ENCODE data around the gene SPEN. TPM values are rescaled to one million over a fixed set of nuclear protein-coding genes. Genes with fewer than 3 reads are reported as not detected.
"Not testable (repeated sequence)": the region's sequence is repeated elsewhere in the genome, so short reads cannot be mapped to it uniquely, and the experiment has no call there.

The SPEN gene
- polyA plus RNA-seq, 3 donors from 2014 or later = 1.2 to 46.0 (median 6.0) TPM

DNA sequence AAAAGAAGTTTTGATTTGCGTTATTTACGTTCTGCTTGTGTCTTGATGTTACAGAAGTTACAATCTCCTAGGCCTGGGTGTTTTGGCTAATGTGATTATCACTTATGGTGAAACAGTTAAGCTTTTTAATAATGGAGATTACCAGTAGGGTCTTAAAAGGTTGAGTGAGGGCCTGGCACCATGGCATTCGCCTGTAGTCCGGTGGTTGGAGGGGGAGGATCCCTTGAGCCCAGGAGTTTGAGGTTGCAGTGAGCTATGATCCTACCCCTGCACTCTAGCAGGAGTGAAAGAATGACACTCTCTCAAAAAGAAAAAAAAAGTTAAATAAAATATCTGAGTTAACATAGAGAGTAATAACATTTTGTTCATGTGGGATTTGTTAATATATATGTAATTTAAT lies 8.8 kb upstream of the SPEN start:
- Mint-ChIP-seq H3K27ac (peak overlapping the region in 3 of 6 donors; percentile 55 to 67 (median 62)), H3K27me3 (ENCODE audit: low read depth in 3 of 3) (peaks cover 25 to 35% (median 29%) of the 10 kb centered on the region in 3 donors), H3K36me3 (no peaks in the 10 kb centered on the region), H3K4me3 (peak overlapping the region in 1 of 5 donors; percentile 7), H3K9me3 (no peaks in the 10 kb centered on the region), H3K4me1 (peaks cover 21 to 33% of the 10 kb centered on the region in 2 donors)
- DNase-seq = no peak

DNA sequence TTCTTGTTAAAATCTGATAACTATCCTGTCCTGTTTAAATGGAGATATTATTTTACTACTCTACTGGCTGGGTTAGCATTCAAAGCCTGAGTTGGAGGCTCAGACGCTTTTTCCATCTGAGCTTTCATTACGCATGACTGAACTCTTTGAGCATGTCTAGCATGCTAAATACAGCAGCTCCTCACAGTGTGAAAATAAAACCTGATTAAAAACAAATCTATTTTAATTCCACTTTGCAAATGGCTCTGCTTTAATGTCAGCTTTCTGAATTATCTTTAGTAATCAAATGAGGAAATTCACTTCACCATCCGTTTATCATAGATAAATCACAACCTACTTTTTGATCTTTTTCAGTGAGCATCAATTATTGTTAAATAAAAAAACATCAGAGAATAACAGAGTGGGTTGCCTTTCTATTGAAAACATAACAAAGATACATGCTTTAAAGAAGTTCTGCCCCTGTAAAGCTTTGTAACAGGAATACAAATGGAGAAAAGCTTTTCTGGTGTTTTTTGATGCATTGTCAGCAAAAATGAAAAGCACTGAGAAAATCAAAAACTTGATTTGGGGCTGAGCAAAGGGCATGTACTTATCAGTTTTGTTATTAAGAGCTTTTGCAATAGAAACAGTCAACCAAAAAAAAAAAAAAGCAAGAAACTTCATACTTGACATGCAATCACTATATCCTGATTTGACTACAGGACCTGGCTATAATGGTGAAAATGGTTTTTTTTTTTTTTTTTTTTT lies 3.5 kb upstream of the SPEN start:
- H3K27me3 Mint-ChIP-seq (ENCODE audit: low read depth in 3 of 3) = peaks cover 6 to 9% (median 8%) of the 10 kb centered on the region in 3 donors

DNA sequence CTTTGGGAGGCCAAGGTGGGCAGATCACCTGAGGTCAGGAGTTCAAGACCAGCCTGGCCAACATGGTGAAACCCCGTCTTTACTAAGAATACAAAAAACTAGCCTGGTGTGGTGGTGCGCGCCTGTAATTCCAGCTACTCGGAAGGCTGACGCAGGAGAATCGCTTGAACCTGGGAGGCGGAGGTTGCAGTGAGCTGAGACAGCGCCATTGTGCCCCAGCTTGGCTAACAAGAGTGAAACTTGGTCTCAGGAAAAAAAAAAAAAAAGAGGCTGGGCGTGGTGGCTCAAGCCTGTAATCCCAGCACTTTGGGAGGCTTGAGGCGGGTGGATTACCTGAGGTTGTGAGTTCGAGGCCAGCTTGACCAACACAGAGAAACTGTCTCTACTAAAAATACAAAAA lies 1.5 kb upstream of the SPEN start:
- peaks cover 3 to 13% (median 9%) of the 10 kb centered on the region in 3 donors for H3K27me3 Mint-ChIP-seq (ENCODE audit: low read depth in 3 of 3)
- DNase-seq, H3K36me3 Mint-ChIP-seq, H3K9me3 Mint-ChIP-seq: not testable (repeated sequence)
- peak overlapping the region; percentile 48 to 95 (median 93) for H3K4me3 Mint-ChIP-seq
- H3K4me1 Mint-ChIP-seq = peaks cover 37 to 42% of the 10 kb centered on the region in 2 donors
- H3K27ac Mint-ChIP-seq = peak overlapping the region; percentile 57 to 97 (median 83)

More for the DNA sequence above, 3.5 kb upstream of the SPEN start:
- no peaks in the 10 kb centered on the region for H3K36me3 Mint-ChIP-seq
- no peak for DNase-seq
- no peak overlapping the region for H3K27ac Mint-ChIP-seq
- no peaks in the 10 kb centered on the region for H3K9me3 Mint-ChIP-seq
- H3K4me1 Mint-ChIP-seq = peaks cover 18 to 22% of the 10 kb centered on the region in 2 donors
- H3K4me3 Mint-ChIP-seq = no peak overlapping the region

DNA sequence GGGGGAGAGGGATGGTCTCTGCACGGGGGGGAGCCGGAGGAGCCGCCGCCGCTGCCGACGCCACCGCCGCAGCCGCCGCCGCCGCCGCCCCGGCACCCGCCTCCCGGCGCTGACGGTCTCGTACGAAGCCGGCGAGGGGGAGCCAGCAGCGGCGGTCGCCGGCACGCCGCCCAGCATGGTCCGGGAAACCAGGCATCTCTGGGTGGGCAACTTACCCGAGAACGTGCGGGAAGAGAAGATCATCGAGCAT lies 311 bp downstream of the SPEN start:
- H3K4me1 Mint-ChIP-seq = peaks cover 46 to 60% of the 10 kb centered on the region in 2 donors

DNA sequence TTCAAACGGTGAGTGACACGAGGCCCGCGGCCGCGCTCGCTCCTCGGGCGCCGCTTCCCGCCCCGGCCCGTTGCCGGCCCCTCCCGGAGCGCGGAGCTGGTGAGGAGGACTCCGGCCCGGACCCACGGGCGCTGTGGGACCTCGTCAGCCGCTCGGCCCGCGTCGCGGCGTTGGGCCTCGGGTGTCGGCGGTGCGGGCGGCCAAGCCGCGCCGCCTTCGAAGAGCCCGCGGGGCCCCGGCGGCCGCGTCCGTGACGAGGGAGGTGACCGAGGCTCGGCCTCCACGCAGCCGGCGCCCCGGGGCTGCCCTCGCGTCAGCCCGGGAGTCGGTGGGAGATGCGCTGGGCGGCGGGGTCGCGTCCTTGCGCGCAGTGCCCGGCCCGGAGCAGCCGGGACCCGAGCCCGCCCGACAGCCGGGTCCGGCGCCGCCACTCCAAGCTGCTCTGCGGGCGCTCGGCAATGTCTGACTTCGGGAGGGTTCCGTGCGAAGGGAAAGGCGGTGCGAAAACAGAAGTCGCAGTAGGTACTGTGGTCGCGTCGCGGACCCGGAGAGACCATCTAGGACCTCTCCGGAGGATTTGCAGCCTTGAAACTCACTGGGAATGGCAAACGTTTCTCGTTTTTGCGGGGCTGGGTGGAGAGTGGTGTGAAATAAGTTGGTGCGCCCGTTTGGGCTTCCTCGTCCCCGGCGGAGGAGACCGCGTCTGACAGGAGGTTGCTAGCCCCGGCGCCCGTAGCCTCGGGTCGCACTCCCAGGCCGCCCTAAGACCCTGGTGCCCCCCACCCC lies 829 bp downstream of the SPEN start:
- H3K4me1 Mint-ChIP-seq = peaks cover 46 to 60% of the 10 kb centered on the region in 2 donors
- no peaks in the 10 kb centered on the region for H3K36me3 Mint-ChIP-seq
- H3K27me3 Mint-ChIP-seq (ENCODE audit: low read depth in 3 of 3) = peaks cover 3 to 13% (median 9%) of the 10 kb centered on the region in 3 donors
- no peaks in the 10 kb centered on the region for H3K9me3 Mint-ChIP-seq
- peak overlapping the region; percentile 93 to 98 (median 96) for H3K27ac Mint-ChIP-seq
- peak; percentile 50 to 60 (median 57) for DNase-seq
- peak overlapping the region; percentile 92 to 99 (median 97) for H3K4me3 Mint-ChIP-seq

More for the DNA sequence above, 311 bp downstream of the SPEN start:
- Mint-ChIP-seq H3K27me3 (ENCODE audit: low read depth in 3 of 3) (peaks cover 3 to 13% (median 9%) of the 10 kb centered on the region in 3 donors), H3K9me3 (no peaks in the 10 kb centered on the region), H3K36me3 (no peaks in the 10 kb centered on the region), H3K4me3 (peak overlapping the region; percentile 92 to 95 (median 94)), H3K27ac (peak overlapping the region; percentile 66 to 97 (median 78))
- no peak for DNase-seq

DNA sequence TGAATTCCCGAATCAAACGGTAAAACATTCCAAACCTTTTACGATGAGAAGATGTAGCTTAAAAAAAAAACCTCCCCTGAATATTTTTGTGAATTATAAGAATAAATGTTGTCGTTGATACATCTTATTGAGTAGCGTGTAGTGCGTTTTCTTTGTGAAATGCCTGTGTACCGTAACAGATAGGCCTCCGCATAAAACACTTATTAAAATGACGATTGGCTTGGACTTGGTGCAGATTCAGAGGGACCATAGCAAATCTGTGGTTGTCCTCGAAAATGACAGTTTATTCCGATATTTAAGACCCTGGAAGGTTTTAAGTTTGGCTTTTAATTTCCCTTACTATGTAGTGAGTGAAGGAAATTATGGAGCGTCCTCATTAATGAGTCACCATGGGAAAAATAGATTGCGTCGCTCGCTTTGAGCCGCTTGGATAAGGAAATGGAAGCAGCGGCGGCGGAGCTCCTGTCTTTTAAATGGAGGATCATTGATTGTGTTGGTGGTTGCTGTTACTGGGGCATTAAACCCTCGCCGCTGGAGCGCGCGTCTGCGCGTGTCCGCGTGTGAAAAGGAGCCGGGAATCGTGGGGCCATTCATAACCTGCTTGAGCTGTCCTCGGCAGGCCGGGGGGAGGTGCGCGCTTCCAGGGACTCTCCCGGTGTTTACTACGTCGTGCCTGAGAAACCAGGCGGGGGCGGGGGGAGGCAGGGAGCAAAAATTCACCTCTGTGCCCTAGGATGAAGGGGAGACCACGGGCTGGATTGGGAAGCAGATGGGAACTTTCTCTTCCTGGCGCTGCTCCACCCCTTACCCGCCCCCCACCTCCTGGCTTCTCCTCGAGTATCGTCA lies 1.6 kb downstream of the SPEN start:
- Mint-ChIP-seq H3K27me3 (ENCODE audit: low read depth in 3 of 3) (peaks cover 3 to 13% (median 9%) of the 10 kb centered on the region in 3 donors), H3K36me3 (no peaks in the 10 kb centered on the region), H3K9me3 (no peaks in the 10 kb centered on the region), H3K27ac (peak overlapping the region; percentile 93 to 98 (median 96)), H3K4me3 (peak overlapping the region; percentile 90 to 99 (median 97)), H3K4me1 (peaks cover 46 to 60% of the 10 kb centered on the region in 2 donors)
- DNase-seq = peak; percentile 54 to 61 (median 61)

DNA sequence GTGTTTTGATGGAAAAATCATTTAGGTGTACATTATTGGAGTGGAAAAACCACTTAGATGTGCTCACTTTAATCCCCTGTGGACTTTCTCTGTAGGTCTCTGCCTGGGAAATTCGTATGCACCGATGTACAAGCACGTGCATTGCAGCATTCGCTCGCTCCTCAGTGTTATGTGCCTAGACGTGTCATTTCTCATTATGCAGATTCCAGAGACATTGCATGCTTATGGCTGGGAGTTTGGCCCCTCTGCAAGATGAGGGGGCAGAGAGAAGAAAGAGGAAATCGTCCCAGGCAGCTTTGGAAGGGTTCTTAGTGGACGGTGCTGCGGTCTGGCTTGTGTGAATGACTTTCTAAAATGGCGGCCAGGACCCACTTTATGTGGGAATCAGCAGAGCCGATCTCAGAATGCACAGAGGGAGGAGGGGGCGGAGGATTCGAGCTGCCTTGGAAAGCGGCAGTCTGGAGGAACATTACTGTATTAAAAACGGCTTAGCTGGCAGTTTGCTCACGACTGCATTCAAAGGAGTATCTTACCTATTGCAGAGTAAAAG lies 2.3 kb downstream of the SPEN start:
- Mint-ChIP-seq H3K27me3 (ENCODE audit: low read depth in 3 of 3) (peaks cover 3 to 13% (median 9%) of the 10 kb centered on the region in 3 donors), H3K4me3 (peak overlapping the region; percentile 90 to 99 (median 97)), H3K27ac (peak overlapping the region; percentile 93 to 98 (median 96)), H3K9me3 (no peaks in the 10 kb centered on the region), H3K36me3 (no peaks in the 10 kb centered on the region), H3K4me1 (peaks cover 46 to 63% of the 10 kb centered on the region in 2 donors)
- DNase-seq = peak; percentile 18 to 25 (median 21)

DNA sequence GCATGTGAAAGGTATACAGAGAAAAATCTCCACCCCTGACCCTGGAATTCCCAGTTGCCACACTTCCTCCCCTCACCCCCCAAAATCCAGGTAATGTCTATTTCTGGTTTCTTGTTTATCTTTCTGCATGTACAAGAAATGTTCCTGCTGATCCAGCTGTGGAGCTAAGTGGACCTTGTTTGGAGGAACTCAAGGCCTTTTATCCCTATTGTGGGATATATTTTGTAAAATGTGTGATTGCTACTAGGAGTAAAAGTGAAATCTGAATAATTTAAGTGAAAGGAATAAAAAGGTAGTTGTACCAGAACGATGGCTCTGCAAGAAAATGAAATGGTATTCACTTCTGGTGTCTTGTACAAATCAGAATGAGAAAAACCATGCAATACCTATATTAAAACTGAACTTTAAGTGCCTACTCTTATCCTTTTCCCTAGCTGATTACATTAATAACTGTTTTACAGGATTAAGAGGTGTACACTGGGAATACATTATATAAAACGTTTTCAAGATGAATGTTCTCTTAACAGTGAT lies 3.0 kb downstream of the SPEN start:
- no peak for DNase-seq
- peaks cover 3 to 13% (median 9%) of the 10 kb centered on the region in 3 donors for H3K27me3 Mint-ChIP-seq (ENCODE audit: low read depth in 3 of 3)
- H3K36me3 Mint-ChIP-seq = no peaks in the 10 kb centered on the region
- peaks cover 41 to 60% of the 10 kb centered on the region in 2 donors for H3K4me1 Mint-ChIP-seq
- H3K27ac Mint-ChIP-seq = peak overlapping the region in 5 of 6 donors; percentile 55 to 93 (median 85)
- peak overlapping the region; percentile 66 to 99 (median 90) for H3K4me3 Mint-ChIP-seq
- no peaks in the 10 kb centered on the region for H3K9me3 Mint-ChIP-seq

DNA sequence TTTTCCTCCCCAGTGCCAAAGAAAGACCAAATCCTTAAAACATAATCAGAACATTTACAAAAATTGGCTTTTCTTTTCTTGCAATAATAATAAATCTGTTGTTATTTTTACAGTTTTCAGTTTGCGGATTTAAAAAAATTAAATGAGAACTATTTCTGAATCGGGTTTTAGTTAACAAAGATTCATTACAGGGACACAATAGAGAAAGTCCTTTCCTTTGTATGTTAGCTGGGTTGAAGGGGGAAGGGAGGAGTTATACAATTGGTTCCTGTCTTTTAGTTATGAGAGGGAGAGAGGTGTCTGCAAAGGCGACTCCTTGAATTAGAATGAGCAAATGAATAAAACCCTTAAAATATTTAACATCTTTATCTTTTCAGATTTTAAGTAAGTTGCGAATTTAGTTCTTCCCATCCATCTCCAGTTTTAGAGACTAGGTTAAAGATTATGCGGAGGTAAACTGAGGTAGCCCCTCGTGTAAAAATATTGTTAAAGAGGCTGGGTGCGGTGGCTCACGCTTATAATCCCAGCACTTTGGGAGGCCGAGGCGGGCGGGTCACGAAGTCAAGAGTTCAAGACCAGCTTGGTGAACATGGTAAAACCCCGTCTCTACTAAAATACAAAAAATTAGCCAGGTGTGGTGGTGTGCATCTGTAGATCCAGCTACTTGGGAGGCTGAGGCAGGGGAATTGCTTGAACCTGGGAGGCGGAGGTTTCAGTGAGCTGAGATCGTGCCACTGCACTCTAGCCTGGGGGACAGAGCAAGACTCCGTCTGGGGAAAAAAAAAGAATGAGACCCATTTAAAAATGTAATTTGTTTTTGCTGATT lies 3.9 kb downstream of the SPEN start:
- Mint-ChIP-seq H3K27ac (peak overlapping the region in 2 of 6 donors; percentile 64 to 93), H3K36me3 (no peaks in the 10 kb centered on the region), H3K4me3 (peak overlapping the region in 1 of 5 donors; percentile 29), H3K9me3 (no peaks in the 10 kb centered on the region), H3K4me1 (peaks cover 37 to 59% of the 10 kb centered on the region in 2 donors), H3K27me3 (ENCODE audit: low read depth in 3 of 3) (peaks cover 3 to 13% (median 9%) of the 10 kb centered on the region in 3 donors)
- DNase-seq = no peak

DNA sequence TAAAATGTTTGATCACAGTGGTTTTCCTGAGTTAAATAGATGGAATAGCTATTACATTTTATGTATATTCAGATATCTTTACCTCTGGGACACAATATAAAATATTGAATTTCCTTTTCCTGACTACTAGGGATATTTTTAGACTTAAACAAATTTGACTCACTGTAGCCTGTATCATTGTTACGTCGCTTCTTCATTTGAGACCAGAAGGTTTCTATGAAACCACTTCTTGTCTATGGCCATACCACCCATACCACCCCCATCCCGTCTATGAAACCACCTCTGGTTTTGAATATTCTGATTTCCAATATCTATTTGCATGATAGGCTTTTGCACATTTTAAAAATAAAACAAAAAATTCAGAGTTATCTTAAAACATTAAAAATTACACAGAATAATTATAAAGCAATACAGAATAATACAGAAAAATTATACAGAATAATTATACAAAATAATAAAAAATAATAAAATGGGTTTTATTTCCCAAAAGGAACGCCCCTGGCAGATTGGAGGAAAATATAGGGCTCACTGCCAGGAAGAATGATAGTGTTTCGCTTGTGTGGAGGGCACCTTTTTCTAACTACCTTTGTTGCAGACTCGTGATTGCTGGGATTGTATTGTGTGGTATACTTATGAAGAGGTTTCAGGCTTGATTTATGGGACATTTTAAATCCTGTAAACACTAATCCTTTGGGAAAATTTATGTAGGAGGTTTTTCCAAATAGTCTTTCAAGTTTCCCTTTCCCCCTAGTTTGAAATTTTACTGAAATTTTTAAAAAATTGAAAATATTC lies 4.7 kb downstream of the SPEN start:
- Mint-ChIP-seq H3K9me3 (no peaks in the 10 kb centered on the region), H3K4me1 (peaks cover 36 to 53% of the 10 kb centered on the region in 2 donors), H3K27me3 (ENCODE audit: low read depth in 3 of 3) (peaks cover 0 to 13% (median 9%) of the 10 kb centered on the region in 3 donors), H3K27ac (peak overlapping the region in 2 of 6 donors; percentile 48 to 64), H3K36me3 (no peaks in the 10 kb centered on the region), H3K4me3 (no peak overlapping the region)
- DNase-seq = no peak

DNA sequence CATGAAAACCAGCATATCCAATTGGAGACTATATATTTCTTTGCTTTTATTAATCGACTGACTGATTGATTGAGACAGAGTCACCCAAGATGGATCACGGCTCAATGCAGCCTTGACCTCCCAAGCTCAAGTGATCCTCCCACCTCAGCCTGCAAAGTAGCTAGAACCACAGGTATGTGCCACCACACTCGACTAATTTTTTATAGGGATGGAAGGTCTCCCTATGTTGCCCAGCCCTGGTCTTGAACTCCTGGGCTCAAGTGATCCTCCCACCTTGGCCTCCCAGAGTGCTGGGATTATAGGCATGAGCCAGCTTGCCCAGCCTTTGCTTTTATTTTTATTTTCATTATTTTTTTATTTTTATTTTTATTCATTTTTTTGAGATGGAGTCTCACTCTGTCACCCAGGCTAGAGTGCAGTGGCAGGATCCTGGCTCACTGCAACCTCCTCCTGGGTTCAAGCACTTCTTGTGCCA lies 5.4 kb downstream of the SPEN start:
- no peak for DNase-seq
- Mint-ChIP-seq H3K27me3 (ENCODE audit: low read depth in 3 of 3) (peaks cover 0 to 11% (median 9%) of the 10 kb centered on the region in 3 donors), H3K27ac (no peak overlapping the region), H3K36me3 (no peaks in the 10 kb centered on the region), H3K4me3 (no peak overlapping the region), H3K9me3 (no peaks in the 10 kb centered on the region), H3K4me1 (peaks cover 35 to 53% of the 10 kb centered on the region in 2 donors)

All from immature natural killer cell (primary cell).